ENCODE measurements around the gene FYCO1.
A peak's percentile ranks its signal among the peaks of the same experiment; 100 is the strongest.

The FYCO1 gene

DNA sequence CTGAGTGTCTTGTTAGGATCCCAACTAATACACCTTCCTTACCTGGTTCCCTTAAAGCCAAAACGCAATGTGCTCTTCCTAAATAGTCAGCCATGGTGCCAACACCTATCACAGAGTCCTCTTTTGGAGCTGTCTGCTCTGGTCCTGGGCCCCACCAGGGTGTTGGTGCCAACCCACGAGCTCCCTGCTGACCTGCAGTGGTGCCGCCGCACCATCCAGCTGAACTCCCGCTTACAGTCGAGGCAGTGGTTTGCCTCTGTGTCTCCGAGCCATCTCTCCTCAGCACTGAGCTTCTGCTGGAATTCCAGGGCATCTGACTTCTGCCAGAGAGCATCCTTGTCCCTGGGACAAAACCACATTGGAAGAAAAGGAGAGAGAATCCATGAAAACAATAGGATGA lies 36.4 kb downstream of the FYCO1 start:
- DNase-seq, result no peak

DNA sequence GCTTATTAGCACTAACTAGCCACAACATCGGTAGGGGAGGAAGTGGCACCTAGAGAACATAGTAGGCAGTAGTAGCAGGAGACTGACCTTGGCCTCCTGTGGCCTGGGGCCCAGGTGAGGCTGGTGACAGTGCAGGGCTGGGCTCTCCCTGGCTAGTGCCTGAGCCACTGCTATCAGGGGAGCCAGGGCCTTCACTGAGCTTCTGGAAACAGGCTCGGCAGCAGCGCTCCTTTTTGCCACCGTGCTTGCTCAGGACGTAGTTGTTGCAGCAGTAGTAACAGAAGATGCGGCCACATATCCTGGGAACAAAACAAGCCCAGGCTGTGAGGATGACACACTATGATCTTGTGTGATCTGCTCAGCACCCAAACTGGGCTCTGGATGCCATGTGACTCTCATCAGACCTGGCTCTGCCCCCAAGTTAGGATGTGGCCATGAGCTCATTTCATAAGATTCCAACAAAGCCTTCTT lies 37.3 kb downstream of the FYCO1 start:
- DNase-seq, result no peak

DNA sequence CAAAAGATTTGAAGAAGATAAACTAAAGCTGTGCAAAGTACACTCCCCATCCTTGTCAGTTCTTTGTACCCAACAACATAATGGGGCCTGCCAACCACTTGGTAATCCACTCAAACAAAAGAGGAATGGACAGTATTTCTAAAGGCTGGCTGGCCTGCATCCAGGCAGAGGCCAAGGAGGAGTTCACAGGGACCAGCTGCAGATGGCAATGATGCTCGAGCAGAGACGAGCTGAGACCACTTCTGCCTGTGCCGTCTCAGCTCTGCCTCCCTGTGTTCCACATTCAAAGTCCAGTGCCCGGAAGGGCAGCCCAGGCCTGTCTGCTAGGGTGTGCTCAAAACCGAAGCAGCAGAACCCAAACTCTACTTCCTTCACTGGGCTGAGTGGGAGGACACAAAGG lies 38.0 kb downstream of the FYCO1 start:
- DNase-seq, result no peak

DNA sequence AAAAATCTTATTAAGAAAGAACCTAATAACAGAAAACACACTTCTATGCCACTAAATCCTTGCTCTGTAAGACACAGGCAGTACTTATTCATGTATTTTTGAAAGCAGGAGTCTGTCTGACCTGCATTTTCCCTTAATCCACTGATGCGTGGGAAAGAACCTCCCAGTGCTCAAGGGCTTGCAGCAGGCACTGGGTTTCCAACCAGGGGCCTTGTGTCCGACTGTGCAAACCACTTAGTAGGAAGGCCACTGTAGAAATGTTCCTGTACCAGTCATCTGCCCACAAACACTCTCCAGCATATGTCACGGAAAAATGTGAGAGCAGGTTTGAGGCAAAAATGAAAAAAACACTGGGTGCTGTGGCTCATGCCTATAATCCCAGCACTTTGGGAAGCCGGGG lies 39.9 kb downstream of the FYCO1 start:
- DNase-seq, result no peak

DNA sequence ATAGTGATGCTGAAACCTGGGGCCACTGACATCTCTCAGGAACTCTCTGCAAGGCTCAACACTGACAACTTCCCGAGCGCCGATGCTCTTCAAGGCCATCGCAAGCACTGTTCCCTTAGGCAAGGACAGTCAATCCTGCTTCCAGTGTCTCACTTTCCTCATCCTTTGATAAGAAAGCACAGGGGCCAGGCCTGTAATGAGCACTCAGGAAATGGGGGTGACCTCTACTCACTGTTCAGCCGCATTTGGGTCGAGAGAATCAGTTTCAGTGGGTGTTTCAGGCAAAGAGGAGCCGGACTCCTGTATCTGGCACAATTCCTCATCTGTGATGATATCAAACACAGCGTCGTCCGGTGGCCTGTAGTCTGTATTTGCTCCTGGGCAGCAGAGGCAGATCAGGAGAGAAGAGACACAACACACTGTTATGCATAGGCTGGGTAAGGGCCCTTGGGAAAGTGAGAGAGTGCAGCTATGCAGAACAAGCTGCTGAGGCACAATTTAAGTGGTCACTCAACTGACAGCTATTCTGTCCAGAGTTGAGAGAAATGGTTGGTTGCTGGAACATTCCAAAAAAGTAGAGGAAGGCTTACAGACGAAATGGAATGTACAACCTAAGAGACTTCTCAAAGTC lies 40.5 kb downstream of the FYCO1 start:
- DNase-seq, result no peak

DNA sequence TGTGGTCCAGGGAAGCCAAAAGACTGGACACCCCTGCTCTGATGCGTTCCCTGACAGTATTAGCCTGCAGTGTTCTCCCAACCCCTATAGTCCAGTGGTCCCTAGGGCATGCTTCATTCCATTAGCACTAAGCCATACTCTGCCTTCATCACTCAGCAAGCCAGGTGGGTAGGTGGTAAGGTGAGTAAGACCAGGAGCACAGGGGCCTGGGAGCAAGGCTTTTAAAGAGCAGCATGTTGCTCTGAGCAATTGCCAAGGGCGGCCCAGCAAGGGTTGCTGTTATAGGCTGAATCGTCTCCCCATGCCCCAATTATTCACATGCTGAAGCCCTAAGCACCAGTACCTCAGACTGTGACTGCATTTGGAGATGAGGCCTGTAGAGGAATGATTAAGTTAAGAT lies 41.3 kb downstream of the FYCO1 start:
- no peak for DNase-seq

DNA sequence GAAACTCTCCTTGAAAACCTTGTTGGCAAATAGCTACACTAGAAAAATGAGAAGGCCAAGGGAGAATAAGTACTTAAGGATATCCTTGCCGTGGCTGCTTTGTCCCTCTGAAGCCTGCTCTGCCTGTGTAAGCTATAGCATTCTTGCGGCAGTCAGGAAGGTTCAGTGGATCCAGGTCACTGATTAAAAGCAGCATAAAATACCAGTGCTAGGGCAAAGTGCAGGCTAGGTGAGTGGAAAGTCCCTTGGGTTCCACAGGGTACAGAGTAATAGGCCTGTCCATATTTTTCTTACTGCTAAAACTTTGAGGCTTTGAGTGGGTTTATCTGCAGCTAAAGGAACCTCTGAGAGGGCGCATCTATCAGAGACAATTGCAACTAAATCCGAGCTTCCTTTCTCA lies 42.1 kb downstream of the FYCO1 start:
- DNase-seq, result no peak

DNA sequence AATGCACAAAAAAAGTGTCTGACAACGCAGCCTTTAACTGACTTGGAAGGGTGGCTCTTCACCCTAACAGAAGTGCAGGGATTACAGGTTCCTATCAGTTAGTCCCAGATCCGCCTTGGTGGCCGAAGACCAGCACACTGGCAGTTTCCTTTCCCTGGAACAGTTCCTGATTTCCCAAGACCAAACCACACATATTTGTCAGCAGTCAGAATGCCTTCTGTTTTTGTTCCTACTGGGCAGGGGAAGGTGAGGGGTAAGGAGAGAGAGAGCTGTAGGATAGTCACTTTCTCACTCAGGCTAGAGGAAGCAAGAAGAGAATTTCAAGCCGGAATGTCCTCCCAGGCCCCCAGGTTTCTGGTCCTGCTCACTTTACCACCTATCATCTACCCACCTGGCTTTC lies 43.2 kb downstream of the FYCO1 start:
- no peak for DNase-seq

DNA sequence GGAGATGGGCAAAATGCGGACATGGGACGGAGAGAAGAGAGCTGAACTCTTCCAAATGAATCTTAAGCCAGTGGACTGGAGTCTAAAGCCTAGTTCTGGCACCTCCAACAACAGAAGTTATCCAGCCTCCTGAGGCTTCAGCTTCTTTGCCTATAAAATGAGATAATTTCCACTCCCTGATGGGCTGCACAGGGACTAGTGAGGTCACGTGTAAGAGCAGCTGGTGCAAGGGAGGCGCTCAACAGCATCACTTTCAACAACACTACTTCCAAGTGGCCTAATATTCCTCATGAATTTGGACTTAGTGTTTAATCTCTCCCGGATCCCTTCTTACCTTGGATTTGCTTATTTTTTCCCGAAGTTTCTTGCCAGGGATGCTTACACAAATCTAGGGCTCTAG lies 43.7 kb downstream of the FYCO1 start:
- DNase-seq, result no peak

DNA sequence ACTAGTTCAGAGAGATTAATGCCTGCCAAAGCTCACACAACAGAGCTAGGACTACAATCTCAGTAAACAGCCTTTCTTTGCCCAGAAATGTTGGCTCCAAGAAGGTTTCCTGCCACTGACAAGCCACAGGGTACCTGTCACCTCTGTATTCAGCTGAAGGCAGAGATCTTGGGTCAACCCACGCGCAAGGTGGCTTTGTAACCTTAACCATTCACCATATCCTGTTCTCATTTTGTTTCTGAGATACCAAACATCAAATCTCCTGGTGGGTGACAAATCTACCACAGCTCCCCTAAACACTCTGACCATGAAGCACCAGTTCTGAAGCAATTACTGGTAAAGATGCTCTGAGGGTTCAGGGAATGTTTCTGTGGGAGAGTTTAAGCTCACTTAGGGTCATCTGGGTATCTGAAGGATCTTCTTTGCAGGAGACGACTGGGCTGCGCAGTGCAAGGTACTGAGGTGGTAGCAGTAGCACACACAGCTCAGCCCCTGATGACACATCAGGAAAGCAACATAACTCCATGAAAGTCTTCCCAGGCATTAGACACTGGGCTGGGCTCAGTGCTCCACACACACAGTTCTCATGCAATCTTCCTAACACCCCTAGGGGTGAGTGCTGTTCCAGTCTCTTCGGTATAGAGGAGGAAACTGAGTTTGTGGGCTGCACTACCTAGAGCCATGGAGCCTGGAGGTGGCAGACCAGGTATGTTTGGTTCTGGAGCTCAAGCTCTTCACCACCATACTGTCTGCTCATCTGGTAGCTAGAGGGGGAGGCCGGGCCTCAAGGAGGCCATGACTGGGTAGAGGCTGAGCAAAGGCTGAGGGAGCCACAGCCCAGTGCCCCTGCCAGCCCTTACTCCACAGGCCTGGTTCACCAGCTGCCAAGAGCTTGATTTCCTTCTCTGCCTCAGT lies 44.7 kb downstream of the FYCO1 start:
- DNase-seq, result peak; percentile 63

DNA sequence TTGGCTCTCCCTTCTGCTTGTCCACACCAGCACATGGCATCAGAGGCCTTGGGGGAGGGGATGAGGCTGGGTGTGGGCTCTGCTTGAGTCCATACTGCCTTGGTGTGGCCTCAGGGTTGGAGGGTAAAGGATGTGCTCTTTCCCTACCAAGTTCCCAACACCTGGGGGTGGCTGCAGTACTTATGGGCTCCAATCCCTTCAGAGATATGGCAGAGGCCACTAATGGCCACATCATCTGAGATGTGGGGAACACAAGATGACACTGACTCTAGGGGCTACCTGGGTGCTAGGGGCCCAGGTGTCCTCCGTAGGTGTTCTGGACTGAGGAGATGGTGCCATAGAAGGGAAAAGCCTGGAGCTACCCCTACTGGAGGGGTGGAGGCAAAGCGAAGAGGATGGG lies 45.5 kb downstream of the FYCO1 start:
- DNase-seq, result no peak

DNA sequence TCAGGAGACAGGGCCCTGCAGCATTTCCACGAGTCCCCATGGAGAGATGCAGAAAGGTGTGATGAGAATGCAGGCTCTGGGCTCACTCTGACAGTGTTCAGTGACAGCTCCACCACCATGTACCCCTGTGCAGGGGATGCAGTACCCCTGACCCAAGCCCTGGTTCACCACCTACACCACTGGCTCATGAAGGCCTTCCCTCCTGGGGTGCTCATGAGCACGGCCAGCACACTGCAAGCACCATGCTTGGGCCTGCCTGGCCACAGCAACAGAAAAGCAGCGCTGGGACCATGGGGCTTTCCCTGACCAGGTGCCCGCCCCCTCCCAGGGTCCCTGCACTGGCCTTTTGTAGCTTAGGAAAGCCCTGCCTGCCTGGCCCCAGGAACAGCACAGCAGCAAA lies 46.2 kb downstream of the FYCO1 start:
- DNase-seq, result no peak

DNA sequence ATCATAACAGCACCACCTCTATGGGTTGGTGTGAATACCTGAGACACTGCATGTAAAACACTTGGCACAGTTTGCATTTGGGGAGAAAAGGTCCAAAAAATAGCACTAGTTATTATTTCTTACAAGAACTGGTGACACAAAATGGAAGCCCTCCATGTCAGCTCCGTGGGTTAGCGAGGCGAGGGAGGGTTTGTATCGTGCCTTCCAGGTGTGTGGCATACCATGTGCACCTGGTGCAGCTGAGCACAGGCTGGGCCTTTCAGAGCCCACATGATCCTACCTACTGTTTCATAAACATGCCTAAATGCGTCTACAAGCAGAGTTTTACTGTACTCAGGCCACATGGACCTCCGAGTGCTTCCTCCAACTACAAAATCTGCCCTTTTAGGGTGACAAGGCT lies 46.7 kb downstream of the FYCO1 start:
- no peak for DNase-seq

DNA sequence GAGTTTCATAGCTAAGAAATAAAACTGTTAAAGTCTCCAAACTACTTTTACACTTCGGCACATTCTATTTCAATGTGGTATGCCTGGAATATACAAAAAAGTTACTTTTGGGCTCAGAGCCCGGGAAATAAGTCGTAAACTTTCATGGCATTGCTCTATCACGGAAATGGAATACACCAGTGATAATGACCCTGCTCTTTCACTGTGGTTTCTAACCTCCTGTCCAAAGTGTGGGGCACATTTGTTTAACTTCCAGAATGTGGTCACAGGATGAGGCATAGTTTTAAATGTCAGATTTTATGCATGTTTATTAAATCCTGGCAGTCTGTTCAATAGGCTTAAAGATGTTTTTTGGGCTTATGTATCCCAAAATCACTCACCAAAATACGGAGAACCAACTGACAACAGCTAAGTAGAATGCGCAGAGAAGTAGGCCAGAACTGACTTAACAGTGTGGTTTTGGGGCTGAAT lies 47.3 kb downstream of the FYCO1 start:
- DNase-seq, result no peak

DNA sequence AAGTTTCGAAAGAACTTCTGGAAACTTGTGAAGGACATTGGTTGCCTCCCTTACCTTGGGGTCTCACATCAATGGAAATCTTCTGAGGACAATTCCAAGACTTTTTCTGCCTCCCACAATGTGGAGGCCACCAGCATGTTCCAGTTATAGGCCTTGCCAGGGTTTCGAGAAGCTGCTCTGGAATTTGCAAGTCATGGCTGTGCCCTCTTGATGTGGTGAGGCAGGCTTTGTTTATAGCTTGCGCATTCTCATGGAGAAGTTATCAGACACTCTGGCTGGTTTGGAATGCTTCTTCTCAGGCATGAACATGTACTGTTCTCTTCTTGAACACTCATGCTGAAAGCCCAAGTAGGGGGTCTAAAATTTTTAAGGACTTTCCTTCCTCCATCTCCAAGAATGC lies 48.3 kb downstream of the FYCO1 start:
- no peak for DNase-seq

DNA sequence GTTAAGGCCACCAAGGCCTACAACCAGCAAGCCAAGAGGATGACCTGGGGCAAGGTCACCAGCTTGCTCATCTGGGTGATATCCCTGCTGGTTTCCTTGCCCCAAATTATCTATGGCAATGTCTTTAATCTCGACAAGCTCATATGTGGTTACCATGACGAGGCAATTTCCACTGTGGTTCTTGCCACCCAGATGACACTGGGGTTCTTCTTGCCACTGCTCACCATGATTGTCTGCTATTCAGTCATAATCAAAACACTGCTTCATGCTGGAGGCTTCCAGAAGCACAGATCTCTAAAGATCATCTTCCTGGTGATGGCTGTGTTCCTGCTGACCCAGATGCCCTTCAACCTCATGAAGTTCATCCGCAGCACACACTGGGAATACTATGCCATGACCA lies 48.7 kb downstream of the FYCO1 start:
- no peak for DNase-seq

DNA sequence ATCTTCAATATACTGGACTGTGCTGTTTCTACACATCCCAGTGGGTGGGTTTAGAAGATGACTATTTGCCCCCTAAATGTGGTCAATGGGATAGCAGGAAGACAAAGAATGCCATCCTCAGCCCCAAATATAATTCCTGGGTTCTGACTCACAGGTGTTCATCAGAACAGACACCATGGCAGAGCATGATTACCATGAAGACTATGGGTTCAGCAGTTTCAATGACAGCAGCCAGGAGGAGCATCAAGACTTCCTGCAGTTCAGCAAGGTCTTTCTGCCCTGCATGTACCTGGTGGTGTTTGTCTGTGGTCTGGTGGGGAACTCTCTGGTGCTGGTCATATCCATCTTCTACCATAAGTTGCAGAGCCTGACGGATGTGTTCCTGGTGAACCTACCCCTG lies 49.3 kb downstream of the FYCO1 start:
- no peak for DNase-seq

DNA sequence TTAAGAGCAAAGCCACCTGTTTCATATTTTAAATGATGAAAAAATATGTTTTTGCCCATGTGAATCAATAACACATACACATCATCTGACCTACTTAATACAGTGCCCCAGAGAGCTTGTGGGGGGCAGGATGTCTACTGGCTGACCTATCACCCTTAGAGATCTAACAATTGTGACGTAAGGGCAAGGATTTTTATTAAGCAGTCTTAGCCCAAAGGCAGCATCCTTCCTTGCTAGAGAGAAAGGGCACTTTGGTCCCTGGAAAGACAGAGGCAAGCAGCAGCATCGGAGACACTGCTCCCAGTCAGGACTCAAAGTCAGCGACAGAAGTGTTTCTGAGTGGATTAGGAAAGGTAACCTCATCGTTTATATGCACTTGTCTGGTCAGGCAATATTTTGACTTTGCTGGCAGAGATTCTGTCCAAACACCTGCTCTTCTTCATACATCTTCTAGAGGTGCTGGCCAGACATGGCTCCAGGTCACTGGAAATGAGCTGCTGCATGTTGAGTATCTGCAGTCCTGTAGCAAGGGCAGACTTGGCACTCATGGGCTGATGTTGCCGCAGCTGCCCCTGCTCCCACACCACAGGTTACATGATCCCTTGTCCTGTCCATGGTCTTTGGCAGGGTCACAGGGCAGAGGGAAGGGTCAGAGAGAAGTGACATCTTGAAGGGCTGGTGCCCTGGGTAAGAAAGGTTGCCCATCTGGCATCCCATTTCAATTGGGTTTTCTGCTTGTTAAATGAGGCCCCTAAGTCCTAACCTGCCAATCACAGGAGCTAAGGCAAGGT lies 50.6 kb downstream of the FYCO1 start:
- no peak for DNase-seq

DNA sequence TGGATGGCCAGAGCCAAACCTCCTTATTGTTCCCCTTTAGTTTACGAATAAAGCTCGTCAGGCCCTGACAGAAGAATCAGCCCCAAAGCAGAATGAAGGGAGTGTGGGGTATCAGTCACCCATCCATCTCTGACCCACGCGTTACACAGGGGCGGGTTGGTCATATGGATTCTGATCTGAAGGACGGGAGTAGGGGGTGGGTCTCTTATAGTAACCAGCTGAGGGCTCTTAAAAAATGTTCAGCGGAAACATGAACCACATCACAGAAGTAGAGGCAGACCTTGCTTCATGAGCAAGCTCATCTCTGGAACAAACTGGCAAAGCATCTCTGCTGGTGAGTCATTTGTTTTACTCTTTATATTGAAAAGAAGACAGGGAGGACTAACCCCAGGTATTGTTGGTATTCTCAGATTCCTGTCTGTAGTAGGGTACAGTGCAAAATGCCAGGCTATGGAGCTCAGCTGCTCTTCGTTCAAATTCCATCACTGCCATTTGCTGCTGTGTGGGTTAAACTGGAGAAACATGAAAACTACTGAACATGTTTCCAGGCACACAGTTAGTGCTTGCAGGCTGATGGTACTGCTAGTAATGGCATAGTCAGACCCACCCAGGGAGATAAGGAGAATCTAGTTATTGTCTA lies 52.3 kb downstream of the FYCO1 start, which contains the start of gene CXCR6:
CXCR6 (plus strand) TSS at position 258 of the 640 bp plus-strand sequence. CDS start 3,018 bp downstream, outside the sequence.
- peak; percentile 55 for DNase-seq

DNA sequence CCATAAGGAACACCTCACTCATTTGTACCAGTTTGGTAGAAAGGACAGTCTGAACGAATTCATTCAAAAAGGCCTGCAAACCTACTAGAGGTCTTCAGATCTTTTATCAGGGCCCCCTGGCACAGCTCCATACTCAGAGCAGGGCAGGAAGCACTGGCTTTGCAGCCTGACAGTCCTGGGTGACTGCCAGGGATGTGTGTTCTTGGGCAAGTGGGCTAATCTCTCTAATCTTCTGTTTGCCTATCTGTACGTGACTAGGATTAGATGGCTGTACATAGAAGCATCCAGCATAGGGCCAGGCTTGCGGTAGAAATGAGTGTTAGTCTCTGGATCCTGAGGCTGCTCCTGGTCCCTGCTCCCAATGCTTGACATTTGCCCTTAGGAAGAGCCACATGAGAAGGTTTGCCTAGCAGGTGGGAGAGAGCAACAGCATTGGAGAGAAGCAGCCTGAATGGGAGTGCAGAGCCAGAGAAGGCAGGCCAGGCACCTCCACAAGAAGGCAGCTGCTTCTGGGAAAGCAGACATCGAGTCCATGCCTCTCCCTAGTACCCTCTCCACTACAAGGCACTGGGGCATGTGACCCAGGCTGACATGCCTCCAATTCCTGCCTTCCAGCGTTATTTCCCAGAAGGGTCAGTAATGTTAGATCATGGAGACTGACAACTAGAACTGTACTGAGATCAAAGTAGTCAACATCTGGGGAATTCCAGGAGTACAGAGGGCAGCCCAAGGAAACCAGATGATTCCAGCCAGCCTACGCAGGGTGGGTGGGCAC lies 53.4 kb downstream of the FYCO1 start:
- no peak for DNase-seq

DNA sequence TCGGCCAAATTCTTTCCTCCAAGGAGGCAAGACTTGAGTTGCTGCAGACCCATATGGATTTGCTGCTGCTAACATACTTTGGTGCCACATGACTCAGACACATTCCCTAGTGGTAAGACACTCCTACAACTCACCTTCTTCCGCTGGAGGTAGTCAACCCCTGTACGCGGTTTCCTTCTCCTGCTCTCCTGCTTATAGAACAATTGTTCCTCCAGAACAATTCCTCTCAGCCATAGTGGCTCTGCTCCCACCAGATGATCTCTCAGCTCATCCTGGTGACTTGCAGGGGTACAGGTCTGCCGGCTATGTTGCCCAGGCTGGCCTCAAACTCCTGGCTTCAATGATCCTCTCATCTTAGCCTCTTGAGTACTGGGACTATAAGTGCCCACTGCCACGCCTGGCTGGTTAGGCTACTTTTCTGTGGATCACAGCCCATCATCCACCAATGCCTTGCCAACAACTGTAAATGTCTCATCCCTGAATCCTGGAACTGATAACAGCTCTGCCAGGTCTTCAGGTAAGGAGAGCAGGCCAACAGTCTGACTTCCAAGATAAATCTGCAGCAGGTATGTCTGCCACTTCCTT lies 54.8 kb downstream of the FYCO1 start:
- no peak for DNase-seq

Data from activated gamma-delta T cell treated with Interleukin-2 at 50 U/mL for 16 hours (primary cell).